GM19043 (cell line): Measurements from ENCODE around the gene ZNG1F.
"Not testable (repeated sequence)": the region's sequence is repeated elsewhere in the genome, so short reads cannot be mapped to it uniquely, and the experiment has no call there.

Experiments
- ATAC-seq: cut with Tn5 transposase; IDR thresholded peaks from one replicate; pipeline ENCODE4 v1.9.1; 2021; ENCODE audit warnings: low read depth; ENCODE audit not compliant: unreplicated experiment

The ZNG1F gene

DNA sequence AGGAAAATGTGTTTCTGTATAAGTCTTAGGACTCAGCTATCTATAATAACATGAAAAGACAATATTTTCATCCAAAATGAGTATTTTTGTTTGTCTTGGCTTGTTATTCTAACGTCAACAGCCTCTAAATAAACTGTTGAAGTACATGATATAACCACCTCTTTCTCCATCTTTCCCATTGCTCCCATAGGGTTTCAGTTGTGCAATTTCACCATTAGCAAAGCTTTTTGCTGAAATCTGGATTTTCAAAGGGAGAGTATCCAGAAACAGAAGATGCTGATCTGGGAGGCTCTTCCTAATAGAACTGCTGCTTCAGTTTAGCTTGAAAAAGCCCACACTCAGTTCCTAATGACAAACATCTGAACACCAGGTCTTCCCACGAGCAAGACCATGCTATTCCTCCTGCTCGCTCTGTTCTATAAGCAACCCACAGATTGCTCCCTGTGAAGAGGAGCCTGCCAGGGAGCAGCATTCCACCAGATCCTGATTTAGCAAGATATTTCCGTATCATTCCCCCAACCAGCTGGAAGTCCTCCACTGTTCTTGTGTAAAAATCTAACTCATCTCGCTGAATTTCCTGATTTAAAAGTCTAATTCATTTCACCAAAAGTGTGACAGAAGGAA, 101.8 kb downstream of the ZNG1F start:
- not testable (repeated sequence) for ATAC-seq

DNA sequence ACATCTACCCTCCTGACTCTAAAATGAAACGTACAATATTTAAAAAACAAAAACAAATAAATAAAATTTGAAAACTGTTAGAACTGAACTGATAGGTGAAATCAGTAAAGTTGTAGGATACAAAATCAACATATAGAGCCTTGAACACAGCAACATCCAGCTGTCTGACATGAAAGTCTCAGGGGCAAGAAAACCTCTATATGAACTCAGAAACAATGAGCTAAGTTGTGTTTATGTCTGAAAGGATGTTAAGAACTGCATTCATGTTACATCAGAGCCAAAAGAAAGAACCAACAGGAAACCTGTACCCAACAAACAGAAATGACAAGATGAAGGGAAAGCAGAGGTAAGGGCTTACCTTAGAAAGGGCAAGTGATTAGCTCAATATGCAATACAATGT, 102.4 kb downstream of the ZNG1F start:
- ATAC-seq, result not testable (repeated sequence)

DNA sequence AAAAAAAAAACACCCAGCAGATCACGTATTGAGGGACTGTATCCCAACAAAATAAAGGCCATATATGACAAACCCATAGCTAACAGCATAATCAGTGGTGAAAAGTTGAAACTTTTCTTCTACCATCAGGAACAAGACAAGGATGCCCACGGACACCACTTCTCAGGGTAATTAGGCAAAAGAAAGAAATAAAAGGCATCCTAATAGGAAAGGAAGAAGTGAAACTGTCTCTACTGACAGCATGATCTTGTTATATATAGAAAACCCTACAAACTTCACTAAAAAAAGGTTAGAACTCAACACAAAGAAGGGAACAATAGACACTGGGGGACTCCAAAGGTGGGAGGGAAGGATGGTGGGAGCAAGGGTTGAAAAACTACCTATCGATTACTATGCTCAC, 102.9 kb downstream of the ZNG1F start:
- not testable (repeated sequence) for ATAC-seq

DNA sequence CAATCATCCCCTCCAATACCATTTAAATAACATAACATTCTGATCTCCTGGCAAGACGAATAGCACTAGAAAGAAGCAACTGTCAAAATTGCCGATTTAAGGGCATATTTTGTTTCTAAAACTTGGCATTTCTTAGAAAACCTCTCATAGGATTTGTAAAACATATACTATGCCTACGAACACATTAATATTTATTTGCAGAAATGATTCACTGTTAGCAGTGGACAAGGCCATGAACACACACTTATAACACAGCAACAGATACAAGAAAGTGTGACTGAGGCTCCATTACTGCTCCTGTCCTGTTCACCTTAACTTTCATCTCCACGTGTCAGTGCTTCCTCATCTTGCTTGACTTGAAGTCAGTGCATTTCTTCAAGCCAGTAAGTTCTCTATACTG, 106.8 kb downstream of the ZNG1F start:
- not testable (repeated sequence) for ATAC-seq
